ENCODE data around the gene PRDM7. TPM values are rescaled to one million over a fixed set of nuclear protein-coding genes. Genes with fewer than 3 reads are reported as not detected.

The PRDM7 gene
- total and polyA plus RNA-seq, 3 donors from 2014 or later = 1.8 to 10.2 (median 4.2) TPM

DNA sequence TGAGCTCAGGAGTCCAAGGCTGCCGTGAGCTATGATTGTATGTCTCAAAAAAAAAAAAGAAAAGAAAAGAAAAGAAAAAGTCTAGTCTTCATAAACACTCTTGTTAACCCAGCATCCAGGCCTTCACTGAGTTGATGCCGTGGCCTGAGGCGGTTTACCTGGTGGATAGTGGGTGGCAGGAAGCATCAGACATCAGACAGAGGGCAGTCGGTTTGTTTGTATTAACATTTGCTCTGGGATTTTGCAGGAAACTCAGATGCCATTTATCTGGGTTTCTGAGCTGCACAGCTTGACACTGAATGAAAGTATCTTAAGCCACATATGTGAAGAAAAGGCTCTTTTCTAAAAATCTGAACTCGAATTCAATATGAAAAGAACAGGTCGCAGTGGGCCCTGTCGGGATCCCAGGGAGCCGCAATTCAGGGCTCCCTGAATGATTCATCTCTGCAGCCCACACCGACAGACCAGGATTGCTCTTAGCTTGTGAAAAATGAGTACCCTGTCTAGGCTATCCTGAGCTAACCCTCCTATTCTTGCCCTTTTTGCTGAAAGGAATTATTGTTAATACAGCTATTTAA, 56.8 kb downstream of the PRDM7 start:
- H3K4me1 ChIP-seq = peaks cover 7% of the 10 kb centered on the region
- WGBS, 2 donors = 65 to 67% methylated on average over 9 of the region's 9 CpGs
- peak overlapping the region in 1 of 2 donors; percentile 54 for H3K4me3 ChIP-seq
- no peak for TF ChIP-seq POLR2A (IDR thresholded peaks at IDR 0.05)
- TF ChIP-seq, protein P1, sequence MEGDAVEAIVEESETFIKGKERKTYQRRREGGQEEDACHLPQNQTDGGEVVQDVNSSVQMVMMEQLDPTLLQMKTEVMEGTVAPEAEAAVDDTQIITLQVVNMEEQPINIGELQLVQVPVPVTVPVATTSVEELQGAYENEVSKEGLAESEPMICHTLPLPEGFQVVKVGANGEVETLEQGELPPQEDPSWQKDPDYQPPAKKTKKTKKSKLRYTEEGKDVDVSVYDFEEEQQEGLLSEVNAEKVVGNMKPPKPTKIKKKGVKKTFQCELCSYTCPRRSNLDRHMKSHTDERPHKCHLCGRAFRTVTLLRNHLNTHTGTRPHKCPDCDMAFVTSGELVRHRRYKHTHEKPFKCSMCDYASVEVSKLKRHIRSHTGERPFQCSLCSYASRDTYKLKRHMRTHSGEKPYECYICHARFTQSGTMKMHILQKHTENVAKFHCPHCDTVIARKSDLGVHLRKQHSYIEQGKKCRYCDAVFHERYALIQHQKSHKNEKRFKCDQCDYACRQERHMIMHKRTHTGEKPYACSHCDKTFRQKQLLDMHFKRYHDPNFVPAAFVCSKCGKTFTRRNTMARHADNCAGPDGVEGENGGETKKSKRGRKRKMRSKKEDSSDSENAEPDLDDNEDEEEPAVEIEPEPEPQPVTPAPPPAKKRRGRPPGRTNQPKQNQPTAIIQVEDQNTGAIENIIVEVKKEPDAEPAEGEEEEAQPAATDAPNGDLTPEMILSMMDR (IDR thresholded peaks at IDR 0.05) = no peak
- H3K36me3 ChIP-seq (ENCODE audit: low read depth, missing control alignments) = no peaks in the 10 kb centered on the region
- no peaks in the 10 kb centered on the region for H3K9me3 ChIP-seq
- H3K27me3 ChIP-seq = no peaks in the 10 kb centered on the region
- DNase-seq = no peak
- no peak overlapping the region for H3K27ac ChIP-seq
- intact Hi-C loops (cut with DNase I; ENCODE audit: low total_unique reads) = no loop called here

DNA sequence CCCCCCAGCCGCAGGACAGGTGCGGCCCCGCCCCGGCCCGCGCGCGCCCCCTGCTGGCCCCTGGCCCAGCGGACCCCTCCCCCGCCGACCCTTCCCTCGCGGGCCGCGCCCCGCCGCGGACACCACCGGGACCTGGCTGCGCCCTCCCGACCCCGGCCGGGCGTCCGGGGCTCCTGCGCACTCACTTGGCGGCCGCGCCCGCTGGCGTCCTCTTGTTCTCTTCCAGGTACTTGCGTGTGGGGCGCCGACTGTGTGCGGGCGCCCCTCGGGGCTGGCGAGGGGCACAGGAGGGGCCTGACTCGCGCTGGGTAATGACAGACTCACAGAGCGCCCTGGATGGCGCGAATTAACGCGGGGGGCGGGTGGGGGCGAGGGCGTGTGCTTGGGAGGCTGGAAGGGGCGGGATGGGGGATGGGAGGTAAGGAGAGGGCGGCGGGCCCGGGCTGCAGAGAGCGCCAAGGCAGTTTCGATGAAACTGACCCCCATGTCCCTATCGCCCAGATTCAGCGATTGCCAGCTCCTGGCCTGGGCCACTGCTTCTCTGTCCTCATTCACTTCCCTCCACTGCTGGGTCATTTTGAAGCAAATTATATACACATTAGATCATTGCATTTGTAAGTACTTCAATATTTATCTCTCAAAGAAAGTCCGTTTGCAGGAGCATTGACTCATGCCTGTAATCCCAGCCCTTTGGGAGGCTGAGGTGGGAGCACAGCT, 57.4 kb downstream of the PRDM7 start:
- TF ChIP-seq POLR2A (IDR thresholded peaks at IDR 0.05) = no peak
- TF ChIP-seq, protein P1 (IDR thresholded peaks at IDR 0.05) = peak in 2 of 3 experiments; percentile 8 to 16
- Histone ChIP-seq H3K27ac (no peak overlapping the region), H3K9me3 (no peaks in the 10 kb centered on the region), H3K4me1 (peaks cover 7% of the 10 kb centered on the region), H3K4me3 (peak overlapping the region; percentile 49 to 54), H3K36me3 (ENCODE audit: low read depth, missing control alignments) (no peaks in the 10 kb centered on the region), H3K27me3 (no peaks in the 10 kb centered on the region)
- WGBS, 2 donors = 6% methylated on average over 17 of the region's 57 CpGs
- DNase-seq = peak; percentile 33
- intact Hi-C loops (cut with DNase I; ENCODE audit: low total_unique reads) = no loop called here

DNA sequence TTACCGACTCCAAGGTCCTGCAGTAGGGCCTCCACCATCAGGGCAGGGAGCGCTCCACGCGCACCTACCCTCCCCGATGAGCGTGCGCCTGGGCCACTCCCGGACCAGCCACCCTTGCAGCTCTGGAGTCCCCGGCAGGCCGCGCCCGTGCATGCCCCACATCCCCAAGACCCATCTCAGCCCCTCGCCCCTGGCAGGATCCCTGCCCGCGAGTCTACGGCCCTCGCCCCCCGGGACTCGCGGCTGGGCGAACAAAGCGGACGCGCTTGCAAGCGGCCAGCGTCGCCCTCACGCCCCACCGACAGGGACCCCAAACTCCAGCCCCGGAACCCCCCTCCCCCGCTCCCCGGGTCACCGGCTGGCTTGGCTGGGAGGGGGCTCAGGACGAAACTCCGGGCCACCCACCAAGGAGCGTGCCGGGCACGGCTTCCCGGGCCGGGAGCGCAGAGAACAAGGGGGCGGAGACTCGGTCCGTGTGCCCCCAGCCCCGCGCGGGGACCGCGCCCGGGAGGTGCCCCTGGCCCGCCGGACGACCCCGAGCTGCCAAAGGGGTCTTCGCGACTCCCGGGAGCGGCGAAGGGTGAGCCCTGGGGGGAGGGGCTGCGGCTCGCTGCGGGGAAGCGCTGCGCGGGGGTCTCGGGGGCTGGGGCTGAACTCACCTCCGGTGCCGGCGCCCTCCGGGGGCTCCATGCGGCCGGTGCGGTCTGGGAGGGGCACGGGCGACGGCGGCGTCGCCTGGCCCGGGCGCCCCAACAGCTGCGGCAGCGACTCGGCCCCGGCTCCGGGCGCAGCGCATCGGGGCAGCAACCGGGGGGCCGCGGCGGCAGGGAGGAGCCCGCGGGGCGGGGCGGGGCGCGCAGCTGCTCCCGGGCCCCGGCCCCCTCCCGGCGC, 58.2 kb downstream of the PRDM7 start, which contains the start of gene DBNDD1:
Gene DBNDD1, minus strand, starts transcription at position 805 of the 891 bp plus-strand sequence. Its CDS starts 115 bp downstream, at position 690.
- Histone ChIP-seq H3K4me3 (peak within 1 kb of the TSS; percentile 49 to 60), H3K4me1 (peaks cover 7% of the 10 kb centered on the region), H3K36me3 (ENCODE audit: low read depth, missing control alignments) (no peaks in the 10 kb centered on the region), H3K9me3 (no peaks in the 10 kb centered on the region), H3K27me3 (no peaks in the 10 kb centered on the region), H3K27ac (no peak within 1 kb of the TSS)
- intact Hi-C loops (cut with DNase I; ENCODE audit: low total_unique reads) = no loop called here
- DNase-seq = peak; percentile 38
- no peak for TF ChIP-seq POLR2A (IDR thresholded peaks at IDR 0.05)
- TF ChIP-seq, protein P1 (IDR thresholded peaks at IDR 0.05) = no peak
- WGBS, 2 donors = 2% methylated on average over 52 of the region's 103 CpGs; no CpG with 5 or more reads in 1 of the 2 donors

DNA sequence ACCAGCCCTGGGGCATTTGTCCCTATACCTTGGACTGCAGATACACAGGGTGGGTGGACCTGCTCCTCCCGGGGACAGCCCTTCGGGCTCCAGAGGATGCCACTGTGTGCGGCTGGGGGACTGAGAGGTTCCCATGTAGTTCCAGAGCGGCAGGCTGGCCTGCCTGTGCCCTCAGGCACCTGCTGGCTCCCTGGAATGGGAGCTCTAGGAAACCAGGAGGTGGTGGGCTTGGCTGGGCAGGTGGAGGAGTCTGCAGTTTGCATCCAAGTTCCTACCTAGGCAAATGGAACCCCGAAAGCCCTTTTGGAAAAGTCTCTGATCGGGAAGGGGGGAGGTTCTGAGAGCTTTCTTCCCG, 58.9 kb downstream of the PRDM7 start:
- Histone ChIP-seq H3K9me3 (no peaks in the 10 kb centered on the region), H3K4me3 (peak overlapping the region; percentile 49 to 60), H3K4me1 (peaks cover 3% of the 10 kb centered on the region), H3K27me3 (no peaks in the 10 kb centered on the region), H3K27ac (no peak overlapping the region), H3K36me3 (ENCODE audit: low read depth, missing control alignments) (no peaks in the 10 kb centered on the region)
- DNase-seq = no peak
- 35 to 36% methylated on average over 6 to 7 of the region's 7 CpGs for WGBS, 2 donors
- intact Hi-C loops (cut with DNase I; ENCODE audit: low total_unique reads) = no loop called here
- TF ChIP-seq, protein P1 (IDR thresholded peaks at IDR 0.05) = no peak
- no peak for TF ChIP-seq POLR2A (IDR thresholded peaks at IDR 0.05)

All from testis (tissue), 3 donors.